WTC11 (cell line): Measurements from ENCODE around the gene GDF2. TPM values are rescaled to one million over a fixed set of nuclear protein-coding genes. Genes with fewer than 3 reads are reported as not detected.

ENCODE experiments used
- ATAC-seq: fragments of 200-7000 bp; cut with Tn5 transposase; 2 replicates; pipeline ENCODE4 v1.10.0; 2021; ENCODE audit warnings: mild to moderate bottlenecking, moderate library complexity
- CTCF ChIA-PET: fragments of 300-600 bp; sonication (Branson Sonifier 250); formaldehyde crosslinking; loops from one replicate; lab custom pipeline; 2021; ENCODE audit warnings: antibody characterized with exemption; lab: Charles Lee
- POLR2A ChIA-PET: fragments of 350-600 bp; sonication (Branson Sonifier 250); formaldehyde crosslinking; loops from one replicate; lab custom pipeline; 2021; ENCODE audit warnings: antibody characterized with exemption; lab: Charles Lee
- DNase-seq: peaks from one replicate; pipeline ENCODE4 v3.0.0; 2021; ENCODE audit warnings: low spot score
- H3K27ac Mint-ChIP-seq: 2 replicates; pipeline ENCODE4 v1.8.0; 2021; ENCODE audit warnings: mixed read lengths
- H3K27me3 Mint-ChIP-seq: 2 replicates; pipeline ENCODE4 v1.8.0; 2021; ENCODE audit warnings: low read depth, mild to moderate bottlenecking, moderate library complexity, mixed read lengths
- H3K36me3 Mint-ChIP-seq: 2 replicates; pipeline ENCODE4 v1.8.0; 2021; ENCODE audit warnings: mixed read lengths
- H3K4me1 Mint-ChIP-seq: 2 replicates; pipeline ENCODE4 v1.8.0; 2022; ENCODE audit warnings: mixed read lengths
- H3K4me3 Mint-ChIP-seq: 2 replicates; pipeline ENCODE4 v1.8.0; 2021; ENCODE audit warnings: mild to moderate bottlenecking, moderate library complexity, mixed read lengths
- H3K9me3 Mint-ChIP-seq: 2 replicates; pipeline ENCODE4 v1.8.0; 2021; ENCODE audit warnings: mixed read lengths
- ARID4B ChIP-seq: sonication (generic); formaldehyde crosslinking; IDR thresholded peaks from 2 replicates; pipeline ENCODE4 v1.8.0; 2023; ENCODE audit warnings: missing genetic modification reagents, mild to moderate bottlenecking, borderline replicate concordance
- CREB1 ChIP-seq: sonication (generic); formaldehyde crosslinking; IDR thresholded peaks from 2 replicates; pipeline ENCODE4 v1.8.0; 2023; ENCODE audit warnings: mild to moderate bottlenecking, missing genetic modification reagents
- FOXK1 ChIP-seq: sonication (generic); formaldehyde crosslinking; IDR thresholded peaks from 2 replicates; pipeline ENCODE4 v1.8.0; 2022; ENCODE audit warnings: mild to moderate bottlenecking, moderate library complexity, missing genetic modification reagents
- FOXP1 ChIP-seq: sonication (generic); formaldehyde crosslinking; IDR thresholded peaks from 2 replicates; pipeline ENCODE4 v1.8.0; 2022; ENCODE audit warnings: missing genetic modification reagents, mild to moderate bottlenecking, moderate library complexity, borderline replicate concordance
- GTF2I ChIP-seq: fragments of 250-450 bp; sonication (Bioruptor Pico); conservative IDR thresholded peaks from 2 replicates; pipeline ENCODE4 v1.4.0; 2021; ENCODE audit warnings: mild to moderate bottlenecking
- NFATC4 ChIP-seq: fragments of 250-450 bp; sonication (Bioruptor Pico); IDR thresholded peaks from 2 replicates; pipeline ENCODE4 v1.9.0; 2021; ENCODE audit warnings: mild to moderate bottlenecking
- SMAD3 ChIP-seq: sonication (generic); formaldehyde crosslinking; IDR thresholded peaks from 2 replicates; pipeline ENCODE4 v1.8.0; 2022; ENCODE audit warnings: missing genetic modification reagents, mild to moderate bottlenecking, borderline replicate concordance
- SOX15 ChIP-seq: fragments of 250-450 bp; sonication (Bioruptor Pico); IDR thresholded peaks from 2 replicates; pipeline ENCODE4 v1.9.0; 2021; ENCODE audit warnings: mild to moderate bottlenecking
- SP1 ChIP-seq: sonication (generic); formaldehyde crosslinking; conservative IDR thresholded peaks from 2 replicates; pipeline ENCODE4 v1.8.1; 2022; ENCODE audit warnings: missing genetic modification reagents
- TEAD1 ChIP-seq: sonication (generic); formaldehyde crosslinking; IDR thresholded peaks from 2 replicates; pipeline ENCODE4 v1.8.0; 2022; ENCODE audit warnings: mild to moderate bottlenecking, missing genetic modification reagents
- USF1 ChIP-seq: sonication (generic); formaldehyde crosslinking; IDR thresholded peaks from 2 replicates; pipeline ENCODE4 v1.8.0; 2022; ENCODE audit warnings: mild to moderate bottlenecking, missing genetic modification reagents
- USF2 ChIP-seq: sonication (generic); formaldehyde crosslinking; IDR thresholded peaks from 2 replicates; pipeline ENCODE4 v1.8.1; 2023; ENCODE audit warnings: mild to moderate bottlenecking, missing genetic modification reagents, moderate library complexity
- ZMAT4 ChIP-seq: fragments of 250-450 bp; sonication (Bioruptor Pico); IDR thresholded peaks from 2 replicates; pipeline ENCODE4 v1.9.0; 2021; ENCODE audit warnings: mild to moderate bottlenecking
- ZNF121 ChIP-seq: sonication (generic); formaldehyde crosslinking; IDR thresholded peaks from 2 replicates; pipeline ENCODE4 v1.8.0; 2023; ENCODE audit warnings: missing genetic modification reagents
- ZNF219 ChIP-seq: sonication (generic); formaldehyde crosslinking; IDR thresholded peaks from 2 replicates; pipeline ENCODE4 v1.8.0; 2023; ENCODE audit warnings: missing genetic modification reagents, mild to moderate bottlenecking, borderline replicate concordance
- total RNA-seq: library from RNA; stranded (reverse); gene quantifications from 3 replicates; pipeline ENCODE4 v1.2.3, GENCODE V29; 2021
- TF ChIP-seq, protein P1 (sequence below): fragments of 200-600 bp; IDR thresholded peaks from 2 replicates; pipeline ENCODE4 v1.8.0; 2022; ENCODE audit warnings: antibody characterized with exemption
- TF ChIP-seq, protein P2 (sequence below): fragments of 250-450 bp; sonication (Bioruptor Pico); conservative IDR thresholded peaks from 2 replicates; pipeline ENCODE4 v1.9.0; 2021; ENCODE audit warnings: mild to moderate bottlenecking

GDF2 gene
- total RNA-seq, 1 experiment from 2014 or later: not detected

GRCh38 chr10:47348138-47348651 is 25.9 kb downstream of the GDF2 start, which contains the start of gene RBP3 (continued):
- TF ChIP-seq, protein P1, sequence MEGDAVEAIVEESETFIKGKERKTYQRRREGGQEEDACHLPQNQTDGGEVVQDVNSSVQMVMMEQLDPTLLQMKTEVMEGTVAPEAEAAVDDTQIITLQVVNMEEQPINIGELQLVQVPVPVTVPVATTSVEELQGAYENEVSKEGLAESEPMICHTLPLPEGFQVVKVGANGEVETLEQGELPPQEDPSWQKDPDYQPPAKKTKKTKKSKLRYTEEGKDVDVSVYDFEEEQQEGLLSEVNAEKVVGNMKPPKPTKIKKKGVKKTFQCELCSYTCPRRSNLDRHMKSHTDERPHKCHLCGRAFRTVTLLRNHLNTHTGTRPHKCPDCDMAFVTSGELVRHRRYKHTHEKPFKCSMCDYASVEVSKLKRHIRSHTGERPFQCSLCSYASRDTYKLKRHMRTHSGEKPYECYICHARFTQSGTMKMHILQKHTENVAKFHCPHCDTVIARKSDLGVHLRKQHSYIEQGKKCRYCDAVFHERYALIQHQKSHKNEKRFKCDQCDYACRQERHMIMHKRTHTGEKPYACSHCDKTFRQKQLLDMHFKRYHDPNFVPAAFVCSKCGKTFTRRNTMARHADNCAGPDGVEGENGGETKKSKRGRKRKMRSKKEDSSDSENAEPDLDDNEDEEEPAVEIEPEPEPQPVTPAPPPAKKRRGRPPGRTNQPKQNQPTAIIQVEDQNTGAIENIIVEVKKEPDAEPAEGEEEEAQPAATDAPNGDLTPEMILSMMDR: no peak

DNA sequence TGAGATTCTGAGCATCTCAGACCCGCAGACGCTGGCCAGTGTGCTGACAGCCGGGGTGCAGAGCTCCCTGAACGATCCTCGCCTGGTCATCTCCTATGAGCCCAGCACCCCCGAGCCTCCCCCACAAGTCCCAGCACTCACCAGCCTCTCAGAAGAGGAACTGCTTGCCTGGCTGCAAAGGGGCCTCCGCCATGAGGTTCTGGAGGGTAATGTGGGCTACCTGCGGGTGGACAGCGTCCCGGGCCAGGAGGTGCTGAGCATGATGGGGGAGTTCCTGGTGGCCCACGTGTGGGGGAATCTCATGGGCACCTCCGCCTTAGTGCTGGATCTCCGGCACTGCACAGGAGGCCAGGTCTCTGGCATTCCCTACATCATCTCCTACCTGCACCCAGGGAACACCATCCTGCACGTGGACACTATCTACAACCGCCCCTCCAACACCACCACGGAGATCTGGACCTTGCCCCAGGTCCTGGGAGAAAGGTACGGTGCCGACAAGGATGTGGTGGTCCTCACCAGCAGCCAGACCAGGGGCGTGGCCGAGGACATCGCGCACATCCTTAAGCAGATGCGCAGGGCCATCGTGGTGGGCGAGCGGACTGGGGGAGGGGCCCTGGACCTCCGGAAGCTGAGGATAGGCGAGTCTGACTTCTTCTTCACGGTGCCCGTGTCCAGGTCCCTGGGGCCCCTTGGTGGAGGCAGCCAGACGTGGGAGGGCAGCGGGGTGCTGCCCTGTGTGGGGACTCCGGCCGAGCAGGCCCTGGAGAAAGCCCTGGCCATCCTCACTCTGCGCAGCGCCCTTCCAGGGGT is 26.6 kb downstream of the GDF2 start:
- Mint-ChIP-seq H3K9me3 (no peaks in the 10 kb centered on the region), H3K27ac (no peak overlapping the region), H3K4me1 (peaks cover 5% of the 10 kb centered on the region; the same call in 1 of the 2 replicates), H3K4me3 (no peak overlapping the region), H3K27me3 (no peaks in the 10 kb centered on the region), H3K36me3 (no peaks in the 10 kb centered on the region)
- ChIA-PET CTCF (no interaction called here), POLR2A (no interaction called here)
- TF ChIP-seq ZNF219 (CRISPR knock-in tag): no peak
- TF ChIP-seq NFATC4: no peak
- TF ChIP-seq, protein P2, sequence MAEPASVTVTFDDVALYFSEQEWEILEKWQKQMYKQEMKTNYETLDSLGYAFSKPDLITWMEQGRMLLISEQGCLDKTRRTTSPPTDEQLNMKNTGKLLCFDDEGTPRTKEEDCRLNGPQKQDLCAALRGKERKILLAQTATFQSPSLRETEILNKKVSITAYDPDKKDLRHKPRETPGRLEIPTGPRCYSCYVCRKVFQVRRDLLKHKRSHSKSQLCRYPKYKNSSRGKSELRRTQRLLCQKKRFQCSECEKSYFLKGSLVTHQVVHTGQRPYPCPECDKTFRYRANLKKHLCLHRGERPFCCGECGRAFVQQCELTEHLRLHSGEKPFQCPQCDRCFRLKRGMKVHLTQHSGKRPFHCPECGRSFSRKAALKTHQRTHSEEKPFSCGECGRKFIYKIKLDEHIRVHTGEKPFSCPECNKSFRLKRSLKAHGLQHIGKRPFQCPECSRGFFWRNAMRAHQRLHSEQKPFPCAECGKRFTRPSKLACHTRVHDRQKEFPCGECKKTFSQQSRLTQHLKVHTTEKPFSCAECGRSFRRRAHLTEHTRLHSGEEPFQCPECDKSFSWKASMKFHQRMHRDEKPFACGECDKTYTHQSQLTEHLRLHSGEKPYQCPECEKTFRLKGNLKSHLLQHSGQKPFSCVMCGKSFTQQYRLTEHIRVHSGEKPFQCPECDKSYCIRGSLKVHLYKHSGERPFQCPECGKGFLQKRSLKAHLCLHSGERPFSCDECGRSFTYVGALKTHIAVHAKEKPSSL (CRISPR knock-in tag): no peak
- TF ChIP-seq USF1: no peak
- TF ChIP-seq ARID4B (CRISPR knock-in tag): no peak
- TF ChIP-seq GTF2I (CRISPR knock-in tag): no peak
- TF ChIP-seq ZMAT4: no peak
- TF ChIP-seq USF2 (CRISPR knock-in tag): no peak
- TF ChIP-seq ZNF121: no peak
- TF ChIP-seq FOXP1 (CRISPR knock-in tag): no peak
- TF ChIP-seq SMAD3 (CRISPR knock-in tag): no peak
- no peak for TF ChIP-seq FOXK1
- no peak for TF ChIP-seq SP1 (CRISPR knock-in tag)
- TF ChIP-seq TEAD1 (CRISPR knock-in tag): no peak
- TF ChIP-seq CREB1: no peak
- no peak for TF ChIP-seq SOX15 (CRISPR knock-in tag)
- no peak for DNase-seq
- no peak for ATAC-seq
